Activated CD4-positive, CD25-positive, alpha-beta regulatory T cell treated with anti-CD3 and anti-CD28 coated beads, Interleukin-2, amount 50 U/mL, for 72 hours (primary cell): Measurements from ENCODE around the gene SLC7A6OS.

Experiments
- DNase-seq: peaks from one replicate; pipeline ENCODE4 v3.0.0; 2021

SLC7A6OS gene

DNA sequence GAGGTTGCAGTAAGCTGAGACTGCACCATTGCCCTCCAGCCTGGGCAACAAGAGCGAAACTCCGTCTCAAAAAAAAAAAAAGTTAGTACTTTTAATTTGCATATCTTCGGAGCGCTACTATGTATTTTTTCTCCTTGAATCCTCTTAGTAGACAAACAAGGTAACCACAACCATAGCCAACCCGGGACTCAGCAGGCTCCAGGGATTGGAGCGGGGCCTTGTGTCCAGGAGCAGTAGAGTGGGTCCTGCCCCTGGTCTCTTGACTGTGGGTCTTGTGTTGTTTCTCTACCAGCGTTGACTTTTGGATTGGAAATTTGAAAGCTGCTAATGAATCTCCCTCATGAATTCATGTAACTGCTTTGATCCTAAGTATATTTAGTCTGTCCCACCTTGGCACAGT is 32.4 kb upstream of the SLC7A6OS start:
- DNase-seq, result no peak

DNA sequence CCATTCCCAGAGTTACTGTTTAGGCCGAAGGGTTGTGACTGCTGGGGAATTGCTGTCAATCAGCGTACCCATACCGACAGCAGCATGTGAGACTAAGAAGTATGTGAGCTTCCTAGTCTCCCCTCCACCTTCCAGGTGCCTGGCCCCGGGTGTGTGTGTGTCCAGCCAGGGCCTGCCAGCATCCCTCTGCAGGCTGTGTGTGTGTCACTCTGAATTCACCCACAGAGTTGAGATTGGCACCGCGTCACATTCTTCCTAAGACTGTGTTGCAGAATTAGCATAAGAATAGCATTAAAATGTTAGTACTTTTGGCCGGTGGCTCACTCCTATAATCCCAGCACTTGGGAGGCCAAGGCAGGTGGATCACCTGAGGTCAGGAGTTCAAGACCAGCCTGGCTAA is 31.9 kb upstream of the SLC7A6OS start:
- no peak for DNase-seq

DNA sequence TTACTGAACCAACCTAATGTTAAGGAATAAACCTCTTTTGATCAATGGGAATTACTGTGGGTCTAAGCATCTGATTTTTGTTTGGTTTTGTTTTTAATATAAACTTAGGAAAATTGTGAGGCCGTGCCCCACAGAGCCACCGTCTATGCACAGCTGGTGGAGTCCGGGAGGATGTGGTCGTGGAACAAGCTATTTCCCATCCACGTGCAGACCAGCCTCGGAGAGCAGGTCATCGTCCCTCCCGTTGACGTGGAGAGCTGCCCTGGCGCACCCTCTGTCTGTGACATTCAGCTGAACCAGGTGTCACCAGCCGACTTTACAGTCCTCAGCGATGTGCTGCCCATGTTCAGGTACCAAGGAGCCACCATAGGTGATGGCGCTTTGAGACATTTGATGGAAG is 28.5 kb upstream of the SLC7A6OS start:
- no peak for DNase-seq

DNA sequence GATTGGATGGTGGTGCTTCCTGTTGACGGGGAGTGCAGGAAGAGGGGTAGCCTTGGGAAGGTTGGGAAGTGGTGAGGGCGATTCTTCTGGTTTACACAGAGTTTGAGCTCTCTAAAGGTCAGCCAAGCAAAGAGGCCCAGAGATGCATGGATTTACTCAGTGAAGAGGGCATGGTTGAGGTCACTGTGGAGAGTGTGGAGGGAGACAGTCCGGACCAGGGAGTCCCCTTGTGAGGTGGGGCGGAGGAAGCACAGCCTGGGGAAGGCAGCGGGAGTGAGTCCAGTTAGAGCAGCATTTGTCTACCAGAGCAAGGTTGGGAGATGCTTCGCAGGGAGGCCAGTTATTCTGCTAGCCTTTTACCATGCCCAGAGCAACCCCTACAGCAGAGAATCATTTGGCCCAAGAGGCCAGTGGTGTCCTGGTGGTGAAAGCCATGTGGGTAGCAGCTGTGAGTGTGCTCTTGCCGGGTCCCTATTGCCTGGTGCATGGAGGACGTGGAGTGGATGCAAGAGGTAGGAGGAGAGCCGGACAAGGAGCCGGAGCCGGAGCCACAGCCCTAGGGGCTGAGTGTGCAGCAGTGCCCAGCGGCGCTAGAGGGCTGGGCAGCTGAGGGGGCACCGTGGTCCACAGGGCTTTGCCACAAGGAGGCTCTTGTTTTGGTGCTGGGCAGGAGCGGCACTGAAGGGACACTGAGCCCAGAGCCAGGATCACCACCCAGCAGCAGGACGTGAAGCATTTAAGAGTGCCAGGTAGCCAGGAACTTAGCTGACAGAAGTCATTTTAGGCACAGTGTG is 27.8 kb upstream of the SLC7A6OS start:
- DNase-seq, result no peak

DNA sequence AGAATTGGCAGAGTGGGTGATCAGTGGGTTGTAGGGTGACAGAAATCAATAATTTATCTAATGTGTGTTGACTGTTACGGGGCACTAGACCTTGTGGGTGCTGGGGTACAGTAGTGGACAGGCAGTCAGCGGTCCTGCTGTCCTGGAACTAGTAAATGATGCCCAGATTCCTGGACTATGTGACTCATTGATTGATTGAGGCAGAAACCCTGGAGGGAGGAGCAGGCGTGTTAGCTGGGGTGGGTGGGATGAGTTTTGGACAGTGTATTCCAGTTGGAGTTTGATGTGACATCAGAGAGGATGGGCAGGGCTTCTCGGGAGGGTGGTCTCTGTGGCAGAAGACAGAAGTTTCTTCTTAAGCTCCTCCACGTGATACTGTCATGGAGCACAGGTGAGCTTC is 24.4 kb upstream of the SLC7A6OS start:
- no peak for DNase-seq

DNA sequence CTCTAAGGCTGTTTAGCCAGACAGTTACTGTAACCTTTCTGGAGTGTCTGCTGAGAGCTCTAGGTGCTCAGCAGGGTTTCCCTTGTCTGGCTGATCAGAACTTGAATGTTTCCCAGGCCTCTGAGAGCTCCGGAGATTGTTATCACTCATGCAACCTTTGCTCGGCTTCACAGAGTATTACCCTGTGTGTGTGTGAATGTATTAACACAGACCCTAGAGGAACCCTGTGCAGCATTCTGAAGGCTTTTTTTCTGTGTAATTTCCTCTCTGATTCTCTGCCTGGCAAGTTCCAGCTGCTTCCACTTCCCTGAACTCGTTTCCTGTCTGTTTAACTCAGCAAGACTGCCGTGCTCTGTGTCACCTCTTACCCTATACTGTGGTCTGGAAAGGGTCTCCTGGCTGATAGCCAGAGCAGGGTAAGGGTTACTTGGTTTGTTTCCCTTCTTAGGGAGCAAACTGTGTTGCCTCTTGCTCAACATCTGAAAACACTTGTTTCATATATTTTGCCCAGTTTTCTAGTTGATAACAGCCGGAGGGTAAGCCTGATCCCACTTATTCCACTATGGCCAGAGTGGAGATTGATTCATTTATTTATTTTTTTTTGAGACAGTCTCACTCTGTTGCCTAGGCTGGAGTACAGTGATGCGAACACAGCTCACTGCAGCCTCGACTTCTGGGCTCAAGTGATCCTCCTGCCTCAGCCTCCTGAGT is 21.8 kb upstream of the SLC7A6OS start:
- no peak for DNase-seq

DNA sequence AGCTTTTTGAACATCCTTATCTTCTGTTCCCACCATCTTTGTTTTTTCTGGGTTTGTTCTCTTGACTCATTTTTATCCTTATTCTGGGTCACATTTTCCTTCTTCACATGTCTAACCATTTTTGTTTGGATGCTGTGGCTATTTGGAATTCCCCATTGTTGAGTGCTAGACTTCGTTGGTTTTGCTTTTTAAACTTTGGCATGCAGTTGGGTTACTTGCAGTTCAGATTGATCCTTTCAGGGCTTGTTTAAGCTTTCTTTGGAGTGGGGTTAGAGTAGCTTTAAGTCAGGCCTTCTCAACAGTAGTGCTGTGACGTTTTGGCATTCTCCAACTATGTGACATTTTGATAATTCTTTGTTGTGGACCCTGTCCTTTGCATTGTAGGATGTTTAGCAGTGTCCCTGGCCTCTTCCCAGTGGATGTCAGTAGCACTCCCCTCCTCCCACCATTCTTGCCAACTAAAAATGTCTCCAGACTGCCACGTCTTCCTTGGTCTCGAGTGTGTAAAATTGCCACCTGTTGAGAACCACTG is 21.2 kb upstream of the SLC7A6OS start:
- DNase-seq, result no peak

DNA sequence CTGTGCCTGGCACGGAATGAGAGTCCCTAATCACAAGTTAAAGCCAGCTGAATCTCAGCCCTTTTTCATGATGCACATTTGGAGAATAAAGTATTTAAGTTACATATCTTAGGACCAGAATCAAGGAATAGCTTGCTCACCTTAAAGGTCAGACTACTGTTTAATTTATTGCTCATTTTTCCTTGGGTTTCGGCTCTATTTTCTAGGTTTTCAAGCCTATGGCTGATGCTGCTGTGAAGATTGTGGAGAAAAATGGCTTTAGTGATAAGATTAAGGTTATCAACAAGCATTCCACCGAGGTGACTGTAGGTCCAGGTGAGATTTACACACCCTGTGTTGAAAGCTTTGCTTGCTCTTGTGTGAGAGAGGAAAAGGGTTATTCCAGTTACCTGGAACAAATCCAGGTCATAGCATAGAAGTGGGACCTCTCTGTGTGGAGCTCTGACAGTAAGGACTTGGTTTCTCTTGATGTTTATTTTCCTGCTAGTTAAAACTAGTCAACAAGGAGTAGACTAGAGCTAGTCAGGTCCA is 18.2 kb upstream of the SLC7A6OS start:
- DNase-seq, result no peak

DNA sequence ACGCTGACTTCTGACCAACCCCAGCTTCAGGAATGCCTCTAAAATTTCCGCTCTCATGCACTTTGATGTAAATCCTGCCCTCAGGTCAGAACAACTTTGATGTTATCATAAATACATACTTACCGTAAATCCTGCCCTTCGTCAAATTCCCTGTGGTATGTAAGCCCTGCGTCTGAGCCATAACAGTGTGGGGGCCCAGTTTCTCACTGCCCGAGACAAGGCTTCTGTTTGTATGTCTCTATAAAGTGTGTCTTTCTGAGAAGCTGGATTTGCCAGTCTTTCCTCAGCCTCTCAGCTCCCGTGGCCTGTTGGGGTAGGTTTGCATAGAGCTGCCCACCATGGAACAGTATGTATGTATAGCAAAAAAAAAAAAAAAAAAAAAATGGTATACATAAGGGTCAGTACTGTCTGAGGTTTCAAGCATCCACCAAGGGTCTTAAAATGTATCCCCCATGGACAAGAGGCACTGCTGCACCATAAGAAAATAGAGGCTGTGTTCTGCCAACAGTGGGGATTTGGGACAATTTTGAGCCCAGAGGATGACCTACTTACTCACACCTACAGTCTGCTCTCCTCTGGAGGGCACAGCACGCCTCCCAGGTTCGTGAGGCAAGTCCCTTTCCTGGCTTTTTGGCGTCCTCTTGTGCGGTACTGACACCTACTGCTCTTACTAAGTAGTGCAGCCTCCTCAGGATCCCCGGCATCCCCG is 17.6 kb upstream of the SLC7A6OS start:
- DNase-seq, result peak; percentile 75

DNA sequence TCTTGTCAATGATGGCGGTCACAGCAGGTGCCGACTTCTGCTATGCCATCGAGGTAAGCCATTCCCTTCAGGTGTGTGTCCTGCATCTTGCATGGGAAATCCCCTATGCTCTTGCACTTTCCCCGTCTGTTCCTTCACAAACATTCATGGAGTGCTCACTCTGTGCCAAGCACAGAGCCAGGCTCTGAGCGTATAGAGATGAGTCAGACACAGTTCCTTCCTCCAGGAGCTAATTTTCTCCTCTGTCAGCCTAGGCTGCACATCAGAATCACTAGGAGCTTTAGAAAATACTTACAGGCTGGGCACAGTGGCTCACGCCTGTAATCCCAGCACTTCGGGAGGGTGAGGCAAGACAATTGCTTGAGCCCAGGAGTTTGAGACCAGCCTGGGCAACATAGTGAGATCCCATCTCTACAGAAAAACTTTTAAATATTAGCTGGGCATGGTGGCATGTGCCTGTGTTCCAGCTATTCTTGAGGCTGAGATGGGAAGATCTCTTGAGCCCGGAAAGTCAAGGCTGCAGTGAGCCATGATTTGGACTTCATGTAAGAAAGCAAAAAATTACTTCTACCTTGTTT is 14.1 kb upstream of the SLC7A6OS start:
- no peak for DNase-seq

DNA sequence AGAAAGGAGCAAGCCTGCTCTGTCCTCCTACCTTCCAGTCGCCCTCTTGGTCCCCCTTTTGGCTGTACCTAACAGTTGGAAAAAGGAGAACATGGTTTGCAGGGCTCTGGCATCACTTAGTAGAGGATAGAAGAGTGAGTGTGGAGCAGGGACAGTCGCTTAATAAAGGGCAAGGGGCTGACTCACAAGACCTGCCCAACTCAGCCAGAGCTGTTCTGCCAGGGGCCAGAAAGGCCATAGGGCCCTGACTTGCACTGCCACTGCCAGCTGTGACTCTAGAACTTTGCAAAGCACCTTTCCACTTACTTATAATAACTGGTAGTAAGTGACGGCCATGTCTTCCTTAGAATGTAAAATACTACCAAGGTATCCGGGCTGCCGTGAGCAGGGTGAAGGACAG is 13.6 kb upstream of the SLC7A6OS start:
- no peak for DNase-seq

DNA sequence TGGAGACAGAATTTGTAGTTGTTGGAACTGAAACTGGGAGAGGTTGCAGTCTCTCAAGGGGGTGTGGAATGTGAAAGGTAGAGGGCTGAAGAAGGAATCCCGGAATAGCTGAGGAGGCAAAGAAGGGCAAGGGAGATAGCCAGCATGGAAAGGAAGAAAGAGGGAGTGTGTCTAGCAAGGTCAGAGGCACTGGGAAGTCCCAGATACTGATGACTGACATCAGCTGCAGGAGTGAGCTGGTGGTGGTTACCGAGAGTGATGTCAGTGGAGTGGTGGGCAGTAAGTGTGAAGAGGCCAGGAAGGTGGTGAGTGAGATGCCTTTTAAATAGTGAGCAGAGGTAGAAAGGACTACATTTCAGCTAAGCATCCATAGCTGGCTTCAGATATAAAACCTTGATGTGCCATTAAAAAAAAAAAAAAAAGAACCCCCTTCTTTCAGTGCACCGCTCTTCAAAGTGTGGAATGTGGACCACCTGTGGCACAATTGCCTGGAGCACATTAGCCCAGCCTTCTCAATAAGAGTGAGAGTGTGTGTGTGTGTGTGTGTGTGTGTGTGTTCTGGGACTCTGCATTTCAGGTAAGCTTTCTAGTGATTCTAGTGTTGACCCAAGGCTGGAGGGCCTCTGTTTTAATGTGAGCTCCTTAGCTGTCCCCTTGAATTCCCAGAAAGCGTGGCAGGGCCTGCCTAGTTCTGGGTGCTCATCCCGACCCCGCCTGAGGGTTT is 8.6 kb upstream of the SLC7A6OS start:
- no peak for DNase-seq

DNA sequence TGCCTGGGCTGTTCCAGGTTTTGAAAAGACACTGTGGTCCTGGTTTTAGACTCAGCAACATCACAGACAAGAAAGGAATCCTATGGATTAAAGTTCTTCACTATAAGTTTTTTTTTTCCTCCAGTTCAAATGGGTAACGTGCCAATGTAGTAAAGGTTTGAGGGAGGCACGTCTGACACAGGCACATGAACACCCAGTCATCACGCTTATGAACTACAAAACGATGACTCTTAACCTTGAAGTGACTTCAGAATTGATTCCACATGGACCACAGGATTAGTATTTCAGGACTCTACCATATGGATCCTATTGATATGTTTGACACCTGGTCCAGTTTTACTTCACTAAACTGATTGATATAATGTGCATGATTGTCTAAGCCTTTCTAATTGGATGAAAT is 2.4 kb upstream of the SLC7A6OS start:
- no peak for DNase-seq

DNA sequence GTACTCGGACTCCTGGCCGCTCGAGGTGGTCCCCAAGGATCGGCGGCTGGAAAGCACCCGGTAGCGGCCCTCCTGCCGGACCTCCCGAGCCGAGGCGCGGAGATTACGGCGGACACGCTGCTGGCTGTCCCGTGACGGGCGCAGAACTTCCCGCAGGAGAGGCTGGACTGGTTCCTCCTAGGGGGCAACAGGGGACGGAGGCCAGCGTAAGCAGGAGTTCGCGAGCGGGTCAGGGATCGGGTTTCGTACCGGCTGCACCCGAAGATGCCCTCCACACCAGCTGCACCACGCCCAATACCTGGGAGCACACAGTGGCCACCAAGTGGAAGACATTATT is 341 bp downstream of the SLC7A6OS start:
- no peak for DNase-seq

DNA sequence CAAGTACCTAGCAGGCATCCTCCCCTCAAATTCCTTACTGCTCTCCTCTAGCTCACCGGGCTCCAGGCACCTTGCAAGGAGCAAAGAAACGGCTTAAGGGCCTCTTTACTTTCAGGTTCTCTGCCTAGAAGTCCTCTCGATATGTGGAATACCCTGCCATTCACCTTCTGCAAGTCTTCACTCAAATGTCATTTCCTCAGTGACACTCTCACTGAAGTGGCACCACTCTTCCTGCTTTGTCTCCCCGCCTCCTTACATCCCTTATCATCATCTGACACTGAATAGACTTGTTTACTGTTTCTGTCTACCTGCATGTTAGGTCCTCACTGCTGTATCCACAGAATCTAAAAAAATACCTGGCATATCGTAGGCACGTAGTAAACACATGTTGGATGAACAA is 947 bp downstream of the SLC7A6OS start:
- no peak for DNase-seq

DNA sequence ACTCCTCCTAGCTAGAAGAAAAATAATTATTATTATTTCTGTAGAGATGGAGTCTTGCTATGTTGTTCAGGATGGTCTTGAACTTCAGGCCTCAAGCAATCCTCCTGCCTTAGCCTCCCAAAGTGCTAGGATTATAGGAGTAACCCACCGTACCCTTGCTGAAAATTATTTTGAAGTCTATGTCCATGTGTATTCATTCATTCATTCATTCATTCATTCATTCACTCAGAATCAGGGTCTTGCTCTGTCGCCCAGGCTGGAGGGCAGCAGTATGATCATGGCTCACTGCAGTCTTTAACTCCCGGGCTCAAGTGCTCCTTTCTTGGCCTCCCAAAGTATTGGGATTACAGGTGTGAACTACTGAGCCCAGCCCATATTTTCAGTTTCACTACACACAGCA is 4.1 kb downstream of the SLC7A6OS start:
- no peak for DNase-seq

DNA sequence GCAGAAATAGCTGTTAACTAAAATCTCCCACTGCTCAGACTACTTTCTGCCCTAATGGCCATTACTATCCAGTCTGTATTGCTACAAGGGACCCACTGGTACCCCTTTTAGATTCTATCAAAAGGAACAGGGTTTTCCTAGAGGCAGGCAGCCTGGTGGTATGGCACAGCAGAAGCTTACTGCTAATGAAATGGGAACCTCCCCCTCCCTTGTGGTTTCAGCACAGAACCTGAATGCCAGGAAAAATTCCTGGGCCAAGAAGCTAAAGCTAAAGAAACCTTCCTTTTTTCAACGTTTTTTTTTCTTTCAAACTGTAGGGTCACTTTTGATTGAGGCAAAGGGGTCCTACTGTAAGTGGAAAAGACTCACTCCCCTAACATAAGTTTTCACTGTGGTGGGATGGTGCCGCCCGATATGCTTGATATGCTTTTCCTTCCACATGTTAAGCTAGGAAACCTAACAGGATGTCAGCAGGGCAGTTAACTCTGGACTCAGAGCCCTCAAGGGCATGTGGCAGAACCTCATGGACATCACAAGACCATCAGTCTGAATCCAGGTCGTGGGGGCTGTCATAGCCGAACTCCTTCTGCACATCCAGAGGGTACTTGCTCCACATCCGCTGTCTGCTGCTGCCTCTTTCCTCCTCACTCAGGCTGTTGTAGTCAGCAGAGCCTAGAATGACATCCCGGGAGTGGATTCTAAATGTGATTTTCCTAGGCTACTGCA is 9.8 kb downstream of the SLC7A6OS start:
- no peak for DNase-seq

DNA sequence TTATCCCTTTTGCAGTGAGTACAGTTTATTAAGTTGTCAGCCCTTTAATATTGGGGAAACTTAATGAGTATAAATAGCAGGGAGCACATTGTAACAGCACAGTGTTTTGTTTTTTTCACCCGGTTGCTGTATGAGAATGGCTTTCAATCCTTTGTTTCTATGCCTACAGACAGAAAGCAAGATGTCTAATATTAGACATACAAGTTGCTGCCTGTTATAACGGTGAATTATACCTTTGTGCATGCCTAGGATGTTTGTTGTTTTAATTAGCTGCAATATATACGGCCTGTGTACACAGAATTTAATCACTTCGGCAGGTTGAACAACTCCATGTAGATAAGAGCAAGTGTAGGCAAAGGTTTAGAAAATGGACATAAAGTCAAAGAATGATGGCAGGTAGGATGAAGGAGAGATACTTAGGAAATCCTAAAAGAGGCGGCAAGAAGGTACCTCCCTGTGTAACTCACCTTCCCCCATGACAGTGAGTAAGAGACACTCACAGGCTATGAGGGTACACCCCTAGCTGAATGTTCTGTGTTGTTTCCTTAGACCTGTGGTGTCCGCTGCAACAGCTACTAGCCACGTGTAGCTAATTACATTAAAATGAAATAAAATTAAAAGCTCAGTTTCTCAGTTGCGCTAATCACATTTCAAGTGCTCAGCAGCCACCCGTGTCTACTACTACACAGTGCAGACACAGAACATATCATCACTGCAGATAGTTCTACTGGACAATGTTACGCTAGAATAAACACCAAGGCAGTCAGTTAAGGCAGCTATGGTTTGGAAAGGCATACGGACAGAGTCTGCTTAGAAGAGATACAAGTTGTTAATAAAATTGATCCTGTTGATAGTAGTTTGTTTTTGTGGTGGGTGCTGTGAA is 10.9 kb downstream of the SLC7A6OS start:
- DNase-seq, result no peak

DNA sequence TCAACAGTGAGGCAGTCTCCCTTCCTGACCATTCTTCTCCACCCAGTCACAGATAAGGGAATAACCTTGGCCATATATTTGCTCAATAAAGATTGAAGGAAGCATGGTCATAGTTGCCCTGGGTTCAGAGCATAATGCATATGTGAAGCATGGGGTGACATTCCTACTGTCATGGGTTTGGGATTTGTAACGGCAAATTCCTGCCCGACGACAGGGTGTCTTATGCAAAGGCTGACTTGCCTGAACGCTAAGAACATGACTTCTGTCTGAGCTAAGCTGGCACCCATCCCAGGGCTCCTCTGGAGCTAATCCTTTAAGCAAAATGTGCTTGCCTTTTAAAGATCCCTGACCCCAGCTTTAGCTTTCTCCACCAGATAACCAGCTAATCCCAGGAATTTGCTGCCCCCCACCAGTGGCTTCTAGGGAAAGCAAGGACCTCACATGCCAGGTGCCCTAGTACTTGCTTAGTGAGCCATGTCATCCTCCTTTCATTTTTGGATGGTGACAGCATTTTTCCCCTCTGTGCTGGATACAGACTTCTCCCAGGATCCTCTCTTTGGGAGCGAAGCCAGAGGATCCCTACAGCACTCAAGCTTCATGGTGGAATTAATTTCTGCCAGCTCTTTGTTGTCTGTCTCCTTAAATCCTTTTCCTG is 11.7 kb downstream of the SLC7A6OS start:
- DNase-seq, result no peak

DNA sequence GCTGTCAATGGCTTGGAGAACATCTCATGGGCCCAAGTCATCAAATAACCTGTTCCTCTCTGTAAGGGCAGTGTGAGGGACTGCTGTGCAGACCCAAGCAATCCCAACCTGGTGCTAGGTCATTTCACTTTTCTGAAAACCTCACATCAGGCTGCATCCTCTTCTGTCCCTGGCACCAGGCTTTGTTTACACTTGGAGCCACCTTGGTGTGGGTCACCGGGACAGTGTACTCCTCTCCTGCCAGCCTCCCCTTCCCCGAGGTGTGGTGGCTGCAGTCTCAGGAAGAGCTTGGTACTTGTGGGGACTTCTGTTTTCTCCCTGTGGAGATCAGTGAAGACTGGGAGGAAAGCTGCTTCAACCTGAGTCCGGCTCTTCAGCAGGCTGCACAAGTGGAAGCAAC is 12.4 kb downstream of the SLC7A6OS start:
- no peak for DNase-seq
